H1 (cell line): ENCODE results near the gene GATAD2B. TPM values are rescaled to one million over a fixed set of nuclear protein-coding genes. Genes with fewer than 3 reads are reported as not detected.

Source experiments
- EP300 ChIP-seq, 2 experiments: IDR thresholded peaks; 1 replicate in 1 of 2; 2 replicates in 1 of 2; pipeline ENCODE4 v1.6.1; 2011 to 2012; ENCODE audit warnings: low read depth in 2 of 2, low read length in 2 of 2, mild to moderate bottlenecking in 2 of 2, borderline replicate concordance in 1 of 2, inconsistent platforms in 1 of 2, moderate library complexity in 1 of 2
- SP1 ChIP-seq: IDR thresholded peaks from 2 replicates; pipeline ENCODE4 v1.6.1; 2011; ENCODE audit warnings: low read depth, low read length
- SUZ12 ChIP-seq: fragments of 200-600 bp; sonication (generic); IDR thresholded peaks from 2 replicates; pipeline ENCODE4 v1.6.1; 2012; ENCODE audit warnings: mild to moderate bottlenecking, inconsistent platforms, low read length, moderate library complexity, mixed read lengths
- TAF7 ChIP-seq: optimal IDR thresholded peaks from 2 replicates; pipeline ENCODE3; 2011; ENCODE audit warnings: low read depth, mild to moderate bottlenecking, inconsistent platforms, low read length, moderate library complexity, borderline replicate concordance
- polyA plus RNA-seq, 7 experiments: library from polyadenylated mRNA; depleted of rRNA in 3 of 7; stranded (reverse) in 5 of 7; unstranded in 2 of 7; fragments of >200 nt in 5 of 7; fragments of 200-250 nt in 2 of 7; gene quantifications; 1 replicate in 5 of 7; 2 replicates in 1 of 7; 4 replicates in 1 of 7; pipeline versions ENCODE4 v1.2.1 to v1.2.3, GENCODE V29; 2011 to 2013; ENCODE audit warnings: missing spikeins in 2 of 7, mixed read lengths in 2 of 7
- total RNA-seq: library from RNA; stranded (reverse); fragmentation: NEBNext Ultra II Directional; extraction: Animal tissue kit (Norgen Biotek cat#: 25700); gene quantifications from 2 replicates; pipeline ENCODE4 v1.2.1, GENCODE V29; 2021

Gene GATAD2B
- total and polyA plus RNA-seq, 2 of the 8 experiments (the other 6 are each of a cell fraction or from before 2014, with no cell fraction given) = 8.4 to 39.1 TPM

- no peak for TF ChIP-seq TAF7
- TF ChIP-seq EP300 (IDR thresholded peaks at IDR 0.05; ENCODE audit: borderline replicate concordance in 1 of 2, low read depth in 2 of 2, low read length in 2 of 2) = no peak
- TF ChIP-seq SUZ12 = no peak
- TF ChIP-seq SP1 = no peak
Observed at GRCh38 chr1:153877112-153877511, 45.7 kb downstream of the GATAD2B start (continued).
